IgD-negative memory B cell (primary cell): ENCODE measurements around the gene RFT1. TPM values are rescaled to one million over a fixed set of nuclear protein-coding genes. Genes with fewer than 3 reads are reported as not detected.
A peak's percentile ranks its signal among the peaks of the same experiment; 100 is the strongest.

Experiments
- H3K27ac Mint-ChIP-seq, 3 donors: one replicate each; pipeline ENCODE4 v1.8.0; 2020 to 2022; ENCODE audit warnings: mild to moderate bottlenecking in 3 of 3, mixed read lengths in 3 of 3, moderate library complexity in 1 of 3
- H3K27me3 Mint-ChIP-seq: one replicate; pipeline ENCODE4 v1.8.0; 2021; ENCODE audit warnings: mixed read lengths
- H3K36me3 Mint-ChIP-seq: one replicate; pipeline ENCODE4 v1.8.0; 2020; ENCODE audit warnings: mild to moderate bottlenecking, mixed read lengths
- H3K4me1 Mint-ChIP-seq, 3 donors: one replicate each; pipeline ENCODE4 v1.8.0; 2020 to 2022; ENCODE audit warnings: mixed read lengths in 3 of 3, mild to moderate bottlenecking in 1 of 3
- H3K4me3 Mint-ChIP-seq, 4 donors: one replicate each; pipeline ENCODE4 v1.8.0; 2020 to 2022; ENCODE audit warnings: mild to moderate bottlenecking in 4 of 4, mixed read lengths in 4 of 4, moderate library complexity in 3 of 4
- H3K9me3 Mint-ChIP-seq, 3 donors: one replicate each; pipeline ENCODE4 v1.8.0; 2020 to 2021; ENCODE audit warnings: mixed read lengths in 3 of 3, mild to moderate bottlenecking in 1 of 3
- polyA plus RNA-seq: library from polyadenylated mRNA; unstranded; fragments of 300-500 nt; fragmentation: Illumina TruSeq; gene quantifications from one replicate; pipeline ENCODE4 v1.2.3, GENCODE V29; 2021

RFT1 gene
- polyA plus RNA-seq, 1 donor from 2014 or later: 17.4 TPM

- Mint-ChIP-seq H3K27me3 (no peaks in the 10 kb centered on the region), H3K9me3 (no peaks in the 10 kb centered on the region), H3K4me3 (no peak overlapping the region), H3K27ac (no peak overlapping the region), H3K36me3 (no peaks in the 10 kb centered on the region), H3K4me1 (no peaks in the 10 kb centered on the region)
These were observed 18.9 kb upstream of the RFT1 start for GRCh38 chr3:53149006-53149690.

GRCh38 chr3:53147903-53148400, 17.7 kb upstream of the RFT1 start:
- no peaks in the 10 kb centered on the region for H3K27me3 Mint-ChIP-seq
- peaks cover 0 to 1% (median 0%) of the 10 kb centered on the region in 3 donors for H3K4me1 Mint-ChIP-seq
- no peak overlapping the region for H3K27ac Mint-ChIP-seq
- no peaks in the 10 kb centered on the region for H3K36me3 Mint-ChIP-seq
- no peaks in the 10 kb centered on the region for H3K9me3 Mint-ChIP-seq
- no peak overlapping the region for H3K4me3 Mint-ChIP-seq

- Mint-ChIP-seq H3K36me3 (no peaks in the 10 kb centered on the region), H3K27ac (no peak overlapping the region), H3K27me3 (no peaks in the 10 kb centered on the region), H3K4me3 (no peak overlapping the region), H3K4me1 (peaks cover 0 to 1% (median 0%) of the 10 kb centered on the region in 3 donors), H3K9me3 (no peaks in the 10 kb centered on the region)
These were observed 17.1 kb upstream of the RFT1 start for GRCh38 chr3:53147151-53147902.

- peaks cover 0 to 1% (median 0%) of the 10 kb centered on the region in 3 donors for H3K4me1 Mint-ChIP-seq
- no peaks in the 10 kb centered on the region for H3K27me3 Mint-ChIP-seq
- no peak overlapping the region for H3K4me3 Mint-ChIP-seq
- H3K36me3 Mint-ChIP-seq: no peaks in the 10 kb centered on the region
- no peak overlapping the region for H3K27ac Mint-ChIP-seq
- H3K9me3 Mint-ChIP-seq: no peaks in the 10 kb centered on the region
These were observed 16.2 kb upstream of the RFT1 start for GRCh38 chr3:53146319-53146891.

GRCh38 chr3:53145713-53146080, 15.5 kb upstream of the RFT1 start:
- Mint-ChIP-seq H3K36me3 (no peaks in the 10 kb centered on the region), H3K4me1 (peaks cover 0 to 1% (median 0%) of the 10 kb centered on the region in 3 donors), H3K9me3 (no peaks in the 10 kb centered on the region), H3K27me3 (no peaks in the 10 kb centered on the region), H3K4me3 (no peak overlapping the region), H3K27ac (no peak overlapping the region)

- Mint-ChIP-seq H3K27me3 (no peaks in the 10 kb centered on the region), H3K27ac (no peak overlapping the region), H3K4me3 (no peak overlapping the region), H3K36me3 (no peaks in the 10 kb centered on the region), H3K9me3 (no peaks in the 10 kb centered on the region), H3K4me1 (peaks cover 0 to 1% (median 1%) of the 10 kb centered on the region in 3 donors)
These were observed 14.9 kb upstream of the RFT1 start for GRCh38 chr3:53144862-53145712.

- no peaks in the 10 kb centered on the region for H3K36me3 Mint-ChIP-seq
- H3K4me3 Mint-ChIP-seq: no peak overlapping the region
- no peaks in the 10 kb centered on the region for H3K9me3 Mint-ChIP-seq
- no peak overlapping the region for H3K27ac Mint-ChIP-seq
- H3K27me3 Mint-ChIP-seq: no peaks in the 10 kb centered on the region
- H3K4me1 Mint-ChIP-seq: peaks cover 0 to 1% (median 1%) of the 10 kb centered on the region in 3 donors
These were observed 14.2 kb upstream of the RFT1 start for GRCh38 chr3:53144446-53144845.

GRCh38 chr3:53142986-53143385, 12.8 kb upstream of the RFT1 start:
- Mint-ChIP-seq H3K4me3 (no peak overlapping the region), H3K9me3 (no peaks in the 10 kb centered on the region), H3K27me3 (no peaks in the 10 kb centered on the region), H3K4me1 (peaks cover 1 to 6% (median 1%) of the 10 kb centered on the region in 3 donors), H3K36me3 (no peaks in the 10 kb centered on the region), H3K27ac (no peak overlapping the region)

- Mint-ChIP-seq H3K4me3 (no peak overlapping the region), H3K27ac (no peak overlapping the region), H3K9me3 (no peaks in the 10 kb centered on the region), H3K36me3 (no peaks in the 10 kb centered on the region), H3K4me1 (peaks cover 3 to 8% (median 4%) of the 10 kb centered on the region in 3 donors), H3K27me3 (no peaks in the 10 kb centered on the region)
These were observed 10.9 kb upstream of the RFT1 start for GRCh38 chr3:53140847-53141845.

GRCh38 chr3:53139906-53140846, 9.9 kb upstream of the RFT1 start:
- no peaks in the 10 kb centered on the region for H3K27me3 Mint-ChIP-seq
- no peaks in the 10 kb centered on the region for H3K9me3 Mint-ChIP-seq
- no peak overlapping the region for H3K27ac Mint-ChIP-seq
- no peaks in the 10 kb centered on the region for H3K36me3 Mint-ChIP-seq
- peaks cover 4 to 8% (median 5%) of the 10 kb centered on the region in 3 donors for H3K4me1 Mint-ChIP-seq
- no peak overlapping the region for H3K4me3 Mint-ChIP-seq

GRCh38 chr3:53137835-53138446, 7.7 kb upstream of the RFT1 start:
- Mint-ChIP-seq H3K4me1 (peaks cover 4 to 13% (median 8%) of the 10 kb centered on the region in 3 donors), H3K27me3 (no peaks in the 10 kb centered on the region), H3K27ac (peak overlapping the region in 1 of 3 donors; percentile 24), H3K9me3 (no peaks in the 10 kb centered on the region), H3K36me3 (no peaks in the 10 kb centered on the region), H3K4me3 (peak overlapping the region in 1 of 4 donors; percentile 24)

- Mint-ChIP-seq H3K36me3 (no peaks in the 10 kb centered on the region), H3K27ac (no peak overlapping the region), H3K27me3 (no peaks in the 10 kb centered on the region), H3K4me1 (peaks cover 4 to 13% (median 8%) of the 10 kb centered on the region in 3 donors), H3K9me3 (no peaks in the 10 kb centered on the region), H3K4me3 (no peak overlapping the region)
These were observed 7.0 kb upstream of the RFT1 start for GRCh38 chr3:53137221-53137620.
